Neural crest cell (in vitro differentiated cells): ENCODE measurements around the gene PPP2R2C. TPM values are rescaled to one million over a fixed set of nuclear protein-coding genes. Genes with fewer than 3 reads are reported as not detected.

Source experiments
- DNase-seq: peaks from one replicate; pipeline ENCODE4 v3.0.0; 2021; ENCODE audit warnings: low read depth, mixed read lengths, low spot score
- H3K27ac Mint-ChIP-seq: one replicate; pipeline ENCODE4 v1.8.0; 2021; ENCODE audit warnings: mild to moderate bottlenecking, mixed read lengths; ENCODE audit not compliant: unreplicated experiment
- H3K27me3 Mint-ChIP-seq: 2 replicates; pipeline ENCODE4 v1.8.0; 2021; ENCODE audit warnings: low read depth, mild to moderate bottlenecking, mixed read lengths
- H3K36me3 Mint-ChIP-seq: 2 replicates; pipeline ENCODE4 v1.8.0; 2021; ENCODE audit warnings: low read depth, mild to moderate bottlenecking, mixed read lengths
- H3K4me1 Mint-ChIP-seq: 2 replicates; pipeline ENCODE4 v1.8.0; 2021; ENCODE audit warnings: mixed read lengths
- H3K4me3 Mint-ChIP-seq: one replicate; pipeline ENCODE4 v1.8.0; 2021; ENCODE audit warnings: mild to moderate bottlenecking, mixed read lengths
- H3K9me3 Mint-ChIP-seq: 2 replicates; pipeline ENCODE4 v1.8.0; 2021; ENCODE audit warnings: mixed read lengths
- CTCF ChIP-seq: fragments of 200-600 bp; sonication (generic); conservative IDR thresholded peaks from 2 replicates; pipeline ENCODE4 v1.5.0; 2021; ENCODE audit warnings: antibody characterized with exemption, mild to moderate bottlenecking
- total RNA-seq: library from RNA; stranded (reverse); gene quantifications from 2 replicates; pipeline ENCODE4 v1.2.1, GENCODE V29; 2021

The PPP2R2C gene
- total RNA-seq, 1 donor from 2014 or later, result 0.35 TPM

GRCh38 chr4:6359536-6360308 is 112.7 kb downstream of the PPP2R2C start:
- no peak for TF ChIP-seq CTCF
- no peak for DNase-seq
- no peak overlapping the region for H3K4me3 Mint-ChIP-seq
- H3K27ac Mint-ChIP-seq, result no peak overlapping the region
- peaks cover 37% of the 10 kb centered on the region for H3K27me3 Mint-ChIP-seq
- H3K36me3 Mint-ChIP-seq, result no peaks in the 10 kb centered on the region
- H3K4me1 Mint-ChIP-seq, result no peaks in the 10 kb centered on the region
- no peaks in the 10 kb centered on the region for H3K9me3 Mint-ChIP-seq

GRCh38 chr4:6357476-6357875 is 114.9 kb downstream of the PPP2R2C start:
- no peak for TF ChIP-seq CTCF
- Mint-ChIP-seq H3K4me3 (no peak overlapping the region), H3K27ac (no peak overlapping the region), H3K27me3 (peaks cover 33% of the 10 kb centered on the region), H3K36me3 (no peaks in the 10 kb centered on the region), H3K9me3 (no peaks in the 10 kb centered on the region), H3K4me1 (no peaks in the 10 kb centered on the region)
- DNase-seq, result no peak

GRCh38 chr4:6356076-6356560 is 116.3 kb downstream of the PPP2R2C start:
- TF ChIP-seq CTCF, result no peak
- peaks cover 30% of the 10 kb centered on the region for H3K27me3 Mint-ChIP-seq
- no peak overlapping the region for H3K27ac Mint-ChIP-seq
- H3K36me3 Mint-ChIP-seq, result no peaks in the 10 kb centered on the region
- H3K4me1 Mint-ChIP-seq, result no peaks in the 10 kb centered on the region
- no peak overlapping the region for H3K4me3 Mint-ChIP-seq
- H3K9me3 Mint-ChIP-seq, result no peaks in the 10 kb centered on the region
- no peak for DNase-seq

- Mint-ChIP-seq H3K27ac (no peak overlapping the region), H3K4me1 (no peaks in the 10 kb centered on the region), H3K4me3 (no peak overlapping the region), H3K9me3 (no peaks in the 10 kb centered on the region), H3K27me3 (peaks cover 22% of the 10 kb centered on the region), H3K36me3 (no peaks in the 10 kb centered on the region)
- no peak for DNase-seq
- no peak for TF ChIP-seq CTCF
Observed at GRCh38 chr4:6355052-6355451, 117.4 kb downstream of the PPP2R2C start.

GRCh38 chr4:6354626-6355025 is 117.8 kb downstream of the PPP2R2C start:
- Mint-ChIP-seq H3K27me3 (peaks cover 25% of the 10 kb centered on the region), H3K4me3 (no peak overlapping the region), H3K9me3 (no peaks in the 10 kb centered on the region), H3K36me3 (no peaks in the 10 kb centered on the region), H3K27ac (no peak overlapping the region), H3K4me1 (no peaks in the 10 kb centered on the region)
- no peak for DNase-seq
- no peak for TF ChIP-seq CTCF
